Measurements from ENCODE around the gene MLLT6. TPM values are rescaled to one million over a fixed set of nuclear protein-coding genes. Genes with fewer than 3 reads are reported as not detected.

MLLT6 gene
- total RNA-seq, 1 donor from 2014 or later = 20.9 TPM

GRCh38 chr17:38663125-38663751, 41.8 kb upstream of the MLLT6 start:
- DNase-seq (ENCODE audit: low read depth) (peak; percentile 26), FAIRE-seq (no peak)
- H3K9ac ChIP-seq (ENCODE audit: low read length) = no peak overlapping the region
- peaks cover 7% of the 10 kb centered on the region for H3K27me3 ChIP-seq (ENCODE audit: insufficient read depth, low read length)
- no peak overlapping the region for H3K4me3 Mint-ChIP-seq (ENCODE audit: unreplicated experiment)
- no peak overlapping the region for H3K27ac ChIP-seq (ENCODE audit: low read depth, low read length)
- H3K79me2 ChIP-seq (ENCODE audit: insufficient read depth, low read length) = no peaks in the 10 kb centered on the region
- no peaks in the 10 kb centered on the region for H3K36me3 Mint-ChIP-seq (ENCODE audit: low read depth, unreplicated experiment)
- H3K4me2 ChIP-seq (ENCODE audit: low read length) = no peak overlapping the region
- H3K9me3 ChIP-seq (ENCODE audit: insufficient read depth, low read depth, low read length) = no peaks in the 10 kb centered on the region
- no peak overlapping the region for H2AFZ ChIP-seq (ENCODE audit: low read depth, low read length)
- H4K20me1 ChIP-seq (ENCODE audit: insufficient read depth, low read length) = no peaks in the 10 kb centered on the region
- H3K4me3 ChIP-seq (ENCODE audit: insufficient read depth, low read depth, low read length) = no peak overlapping the region
- H3K9me3 Mint-ChIP-seq (ENCODE audit: unreplicated experiment) = no peaks in the 10 kb centered on the region
- TF ChIP-seq CTCF (IDR thresholded peaks at IDR 0.05; ENCODE audit: insufficient read depth, low read depth, low read length) (peak; percentile 47), EZH2 (IDR thresholded peaks at IDR 0.05; ENCODE audit: insufficient read depth, low read length) (no peak)
- no peaks in the 10 kb centered on the region for H3K4me1 ChIP-seq (ENCODE audit: insufficient read depth, low read length)
- H3K27me3 Mint-ChIP-seq (ENCODE audit: low read depth, unreplicated experiment) = peaks cover 48% of the 10 kb centered on the region
- H3K36me3 ChIP-seq (ENCODE audit: insufficient read depth, low read length) = no peaks in the 10 kb centered on the region
- H3K27ac Mint-ChIP-seq (ENCODE audit: unreplicated experiment) = no peak overlapping the region
- peaks cover 2% of the 10 kb centered on the region for H3K4me1 Mint-ChIP-seq (ENCODE audit: low read depth, unreplicated experiment)

- DNase-seq (ENCODE audit: low read depth) (no peak), FAIRE-seq (no peak)
- no peak overlapping the region for H3K4me3 Mint-ChIP-seq (ENCODE audit: unreplicated experiment)
- Histone ChIP-seq H3K27ac (ENCODE audit: low read depth, low read length) (no peak overlapping the region), H3K4me1 (ENCODE audit: insufficient read depth, low read length) (no peaks in the 10 kb centered on the region), H3K9ac (ENCODE audit: low read length) (no peak overlapping the region), H3K9me3 (ENCODE audit: insufficient read depth, low read depth, low read length) (no peaks in the 10 kb centered on the region), H3K4me2 (ENCODE audit: low read length) (no peak overlapping the region), H3K27me3 (ENCODE audit: insufficient read depth, low read length) (peaks cover 11% of the 10 kb centered on the region), H3K4me3 (ENCODE audit: insufficient read depth, low read depth, low read length) (no peak overlapping the region), H3K79me2 (ENCODE audit: insufficient read depth, low read length) (no peaks in the 10 kb centered on the region), H4K20me1 (ENCODE audit: insufficient read depth, low read length) (no peaks in the 10 kb centered on the region), H2AFZ (ENCODE audit: low read depth, low read length) (no peak overlapping the region), H3K36me3 (ENCODE audit: insufficient read depth, low read length) (no peaks in the 10 kb centered on the region)
- H3K27ac Mint-ChIP-seq (ENCODE audit: unreplicated experiment) = peak overlapping the region; percentile 75
- TF ChIP-seq CTCF (IDR thresholded peaks at IDR 0.05; ENCODE audit: insufficient read depth, low read depth, low read length) (no peak), EZH2 (IDR thresholded peaks at IDR 0.05; ENCODE audit: insufficient read depth, low read length) (no peak)
- H3K9me3 Mint-ChIP-seq (ENCODE audit: unreplicated experiment) = no peaks in the 10 kb centered on the region
- no peaks in the 10 kb centered on the region for H3K36me3 Mint-ChIP-seq (ENCODE audit: low read depth, unreplicated experiment)
- peaks cover 2% of the 10 kb centered on the region for H3K4me1 Mint-ChIP-seq (ENCODE audit: low read depth, unreplicated experiment)
- H3K27me3 Mint-ChIP-seq (ENCODE audit: low read depth, unreplicated experiment) = peaks cover 53% of the 10 kb centered on the region
Observed at GRCh38 chr17:38663964-38664644, 41.0 kb upstream of the MLLT6 start.

All from astrocyte (in vitro differentiated cells and primary cell).